Measurements from ENCODE around the gene CCK. TPM values are rescaled to one million over a fixed set of nuclear protein-coding genes. Genes with fewer than 3 reads are reported as not detected.

CCK gene
- total RNA-seq, 2 donors from 2014 or later = not detected

GRCh38 chr3:42256135-42256819 is 9.7 kb downstream of the CCK start:
- no peaks in the 10 kb centered on the region for H3K36me3 Mint-ChIP-seq (ENCODE audit: low read depth)
- ATAC-seq (replicated peaks) = peak; percentile 62
- H3K27me3 Mint-ChIP-seq = peaks cover 48% of the 10 kb centered on the region
- H3K9me3 Mint-ChIP-seq = no peaks in the 10 kb centered on the region
- no peak overlapping the region for H3K4me3 Mint-ChIP-seq
- H3K27ac Mint-ChIP-seq = no peak overlapping the region
- peaks cover 5% of the 10 kb centered on the region for H3K4me1 Mint-ChIP-seq

GRCh38 chr3:42254566-42254965 is 11.4 kb downstream of the CCK start:
- no peak for ATAC-seq (replicated peaks)
- H3K27ac Mint-ChIP-seq = no peak overlapping the region
- no peaks in the 10 kb centered on the region for H3K36me3 Mint-ChIP-seq (ENCODE audit: low read depth)
- H3K9me3 Mint-ChIP-seq = no peaks in the 10 kb centered on the region
- peaks cover 5% of the 10 kb centered on the region for H3K4me1 Mint-ChIP-seq
- H3K27me3 Mint-ChIP-seq = peaks cover 37% of the 10 kb centered on the region
- no peak overlapping the region for H3K4me3 Mint-ChIP-seq

GRCh38 chr3:42250761-42251160 is 15.2 kb downstream of the CCK start:
- Mint-ChIP-seq H3K9me3 (no peaks in the 10 kb centered on the region), H3K27me3 (peaks cover 26% of the 10 kb centered on the region), H3K36me3 (ENCODE audit: low read depth) (no peaks in the 10 kb centered on the region), H3K4me3 (no peak overlapping the region), H3K27ac (no peak overlapping the region), H3K4me1 (no peaks in the 10 kb centered on the region)
- peak; percentile 28 for ATAC-seq (replicated peaks)

GRCh38 chr3:42247576-42248027 is 18.4 kb downstream of the CCK start:
- peaks cover 15% of the 10 kb centered on the region for H3K27me3 Mint-ChIP-seq
- no peak overlapping the region for H3K27ac Mint-ChIP-seq
- no peak overlapping the region for H3K4me3 Mint-ChIP-seq
- H3K9me3 Mint-ChIP-seq = no peaks in the 10 kb centered on the region
- H3K36me3 Mint-ChIP-seq (ENCODE audit: low read depth) = no peaks in the 10 kb centered on the region
- peak; percentile 61 for ATAC-seq (replicated peaks)
- no peaks in the 10 kb centered on the region for H3K4me1 Mint-ChIP-seq

- Mint-ChIP-seq H3K27ac (no peak overlapping the region), H3K9me3 (no peaks in the 10 kb centered on the region), H3K36me3 (ENCODE audit: low read depth) (no peaks in the 10 kb centered on the region), H3K4me3 (no peak overlapping the region), H3K4me1 (no peaks in the 10 kb centered on the region), H3K27me3 (peaks cover 15% of the 10 kb centered on the region)
- no peak for ATAC-seq (replicated peaks)
Measured at GRCh38 chr3:42246091-42246490, 19.9 kb downstream of the CCK start.

- ATAC-seq (replicated peaks) = no peak
- Mint-ChIP-seq H3K4me3 (no peak overlapping the region), H3K9me3 (peaks cover 10% of the 10 kb centered on the region), H3K36me3 (ENCODE audit: low read depth) (no peaks in the 10 kb centered on the region), H3K27ac (no peak overlapping the region), H3K27me3 (peaks cover 40% of the 10 kb centered on the region), H3K4me1 (no peaks in the 10 kb centered on the region)
Measured at GRCh38 chr3:42236611-42237010, 29.4 kb downstream of the CCK start.

- H3K27ac Mint-ChIP-seq = no peak overlapping the region
- ATAC-seq (replicated peaks) = no peak
- H3K27me3 Mint-ChIP-seq = peaks cover 40% of the 10 kb centered on the region
- H3K9me3 Mint-ChIP-seq = peaks cover 10% of the 10 kb centered on the region
- H3K4me1 Mint-ChIP-seq = no peaks in the 10 kb centered on the region
- no peak overlapping the region for H3K4me3 Mint-ChIP-seq
- no peaks in the 10 kb centered on the region for H3K36me3 Mint-ChIP-seq (ENCODE audit: low read depth)
Measured at GRCh38 chr3:42235532-42235931, 30.5 kb downstream of the CCK start.

- no peak for ATAC-seq (replicated peaks)
- Mint-ChIP-seq H3K36me3 (ENCODE audit: low read depth) (no peaks in the 10 kb centered on the region), H3K4me3 (no peak overlapping the region), H3K27me3 (peaks cover 19% of the 10 kb centered on the region), H3K4me1 (peaks cover 6% of the 10 kb centered on the region), H3K9me3 (no peaks in the 10 kb centered on the region), H3K27ac (no peak overlapping the region)
Measured at GRCh38 chr3:42230860-42231259, 35.1 kb downstream of the CCK start.

GRCh38 chr3:42229942-42230688 is 35.9 kb downstream of the CCK start:
- no peak for ATAC-seq (replicated peaks)
- H3K27ac Mint-ChIP-seq = no peak overlapping the region
- H3K4me3 Mint-ChIP-seq = no peak overlapping the region
- H3K9me3 Mint-ChIP-seq = no peaks in the 10 kb centered on the region
- peaks cover 6% of the 10 kb centered on the region for H3K36me3 Mint-ChIP-seq (ENCODE audit: low read depth)
- H3K4me1 Mint-ChIP-seq = peaks cover 6% of the 10 kb centered on the region
- H3K27me3 Mint-ChIP-seq = peaks cover 12% of the 10 kb centered on the region

- Mint-ChIP-seq H3K27me3 (peaks cover 5% of the 10 kb centered on the region), H3K4me3 (no peak overlapping the region), H3K36me3 (ENCODE audit: low read depth) (peaks cover 13% of the 10 kb centered on the region), H3K27ac (no peak overlapping the region), H3K4me1 (peaks cover 6% of the 10 kb centered on the region), H3K9me3 (no peaks in the 10 kb centered on the region)
- ATAC-seq (replicated peaks) = no peak
Measured at GRCh38 chr3:42229266-42229941, 36.6 kb downstream of the CCK start.

- H3K4me1 Mint-ChIP-seq = peaks cover 6% of the 10 kb centered on the region
- ATAC-seq (replicated peaks) = no peak
- no peak overlapping the region for H3K27ac Mint-ChIP-seq
- H3K4me3 Mint-ChIP-seq = no peak overlapping the region
- no peaks in the 10 kb centered on the region for H3K27me3 Mint-ChIP-seq
- H3K9me3 Mint-ChIP-seq = no peaks in the 10 kb centered on the region
- H3K36me3 Mint-ChIP-seq (ENCODE audit: low read depth) = peaks cover 20% of the 10 kb centered on the region
Measured at GRCh38 chr3:42228796-42229195, 37.2 kb downstream of the CCK start.

GRCh38 chr3:42226470-42227425 is 39.2 kb downstream of the CCK start:
- Mint-ChIP-seq H3K9me3 (no peaks in the 10 kb centered on the region), H3K4me1 (peaks cover 6% of the 10 kb centered on the region), H3K27me3 (no peaks in the 10 kb centered on the region), H3K36me3 (ENCODE audit: low read depth) (peaks cover 32% of the 10 kb centered on the region), H3K4me3 (no peak overlapping the region), H3K27ac (peak overlapping the region; percentile 5)
- ATAC-seq (replicated peaks) = peak; percentile 66

GRCh38 chr3:42225486-42226363 is 40.3 kb downstream of the CCK start:
- Mint-ChIP-seq H3K4me1 (peaks cover 6% of the 10 kb centered on the region), H3K9me3 (no peaks in the 10 kb centered on the region), H3K4me3 (no peak overlapping the region), H3K27ac (no peak overlapping the region), H3K36me3 (ENCODE audit: low read depth) (peaks cover 38% of the 10 kb centered on the region), H3K27me3 (no peaks in the 10 kb centered on the region)
- no peak for ATAC-seq (replicated peaks)

All from activated T-helper 17 cell treated with anti-CD3 and anti-CD28 coated beads, Interleukin-2, amount 50 U/mL, for 72 hours (primary cell).